DND-41 (cell line): ENCODE measurements around the gene ACADL.

ENCODE experiments used
- CTCF ChIP-seq: IDR thresholded peaks from 2 replicates; pipeline ENCODE4 v1.5.1; 2012; ENCODE audit warnings: borderline replicate concordance, low read length, moderate library complexity, mild to moderate bottlenecking; ENCODE audit not compliant: poor library complexity, severe bottlenecking; ENCODE audit errors: extremely low read depth
- EZH2 ChIP-seq: IDR thresholded peaks from 3 replicates; pipeline ENCODE4 v1.6.1; 2012; ENCODE audit warnings: borderline replicate concordance, low read depth, mild to moderate bottlenecking, moderate library complexity, low read length, inconsistent platforms; ENCODE audit not compliant: severe bottlenecking

DNA sequence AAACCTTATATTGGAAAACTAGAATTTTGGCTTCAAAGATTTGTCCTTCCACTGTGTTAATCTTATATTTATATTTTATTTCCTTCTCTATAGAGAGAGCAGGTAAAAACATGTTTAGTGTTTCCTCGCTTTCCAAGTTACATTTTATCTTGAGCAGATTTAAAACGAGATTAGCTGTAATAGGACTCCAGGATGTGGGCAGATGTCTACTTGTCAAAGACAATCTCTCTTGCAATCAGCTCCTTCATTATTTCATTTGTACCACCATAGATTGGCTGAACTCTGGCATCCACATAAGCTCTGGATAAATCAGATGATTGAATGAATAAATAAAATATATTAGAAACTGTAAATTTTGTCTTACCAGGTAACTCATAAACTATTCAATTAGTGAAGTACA, 36.5 kb downstream of the ACADL start:
- no peak for TF ChIP-seq EZH2
- TF ChIP-seq CTCF: no peak
